ENCODE data around the gene TTLL13.

DNA sequence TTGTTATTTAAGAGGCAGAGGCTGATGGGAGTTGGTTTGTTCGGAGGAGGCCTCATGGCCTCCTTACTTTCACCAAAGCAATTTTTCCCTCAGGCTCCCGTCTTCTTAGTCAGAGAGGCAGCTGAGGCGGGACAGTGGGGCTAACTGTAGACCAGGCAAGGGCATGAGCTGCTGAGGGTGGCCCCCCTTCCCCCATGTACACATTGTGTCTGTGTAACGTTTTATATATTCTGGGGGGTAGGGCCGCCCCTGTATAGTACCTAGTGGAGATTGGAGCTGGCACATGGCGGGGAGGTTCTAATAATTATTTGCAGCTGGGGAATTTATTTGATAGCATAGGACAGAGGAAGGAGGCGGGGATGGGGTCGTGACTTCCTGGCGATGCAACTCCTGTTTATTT, 51.2 kb downstream of the TTLL13 start:
- TF ChIP-seq EP300 (IDR thresholded peaks at IDR 0.05) = no peak
- no peak for TF ChIP-seq CTCF (IDR thresholded peaks at IDR 0.05)
